Sigmoid colon (tissue), 4 donors: ENCODE measurements around the gene TAOK3.
"Not testable (repeated sequence)": the region's sequence is repeated elsewhere in the genome, so short reads cannot be mapped to it uniquely, and the experiment has no call there.

Experiments used
- EP300 ChIP-seq, 4 donors: sonication (generic); formaldehyde crosslinking; IDR thresholded peaks; one replicate each; pipeline ENCODE4 v1.6.1; 2017; ENCODE audit warnings: antibody characterized with exemption in 4 of 4
- POLR2A ChIP-seq, 2 donors: fragments of 450-650 bp; IDR thresholded peaks; one replicate each; pipeline ENCODE4 v1.6.1; 2016; ENCODE audit warnings: antibody characterized with exemption in 2 of 2, mild to moderate bottlenecking in 2 of 2, moderate library complexity in 2 of 2
- POLR2AphosphoS5 ChIP-seq, 4 donors: sonication (generic); formaldehyde crosslinking; IDR thresholded peaks; one replicate each; pipeline ENCODE4 v1.6.1; 2017; ENCODE audit warnings: antibody characterized with exemption in 4 of 4
- TF ChIP-seq, protein P1 (sequence below), 4 experiments: fragments of 450-650 bp in 3 of 4; fragments of 200-600 bp in 1 of 4; IDR thresholded peaks; one replicate each; pipeline ENCODE4 v1.5.1; 2016 to 2019; ENCODE audit warnings: antibody characterized with exemption in 4 of 4, mild to moderate bottlenecking in 3 of 4, moderate library complexity in 2 of 4

DNA sequence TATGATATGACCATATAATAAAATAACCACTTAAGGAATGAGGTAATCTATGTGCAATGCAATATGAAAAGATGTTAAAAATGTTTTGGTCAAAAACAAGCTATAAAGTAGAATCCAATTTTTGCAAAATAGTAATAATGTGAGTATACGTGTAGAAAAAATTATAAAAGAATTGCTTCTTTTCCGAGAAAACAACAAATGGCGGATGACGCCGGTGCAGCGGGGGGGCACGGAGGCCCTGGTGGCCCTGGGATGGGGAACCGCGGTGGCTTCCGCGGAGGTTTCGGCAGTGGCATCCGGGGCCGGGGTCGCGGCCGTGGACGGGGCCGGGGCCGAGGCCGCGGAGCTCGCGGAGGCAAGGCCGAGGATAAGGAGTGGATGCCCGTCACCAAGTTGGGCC lies 126.8 kb downstream of the TAOK3 start:
- TF ChIP-seq, protein P1, sequence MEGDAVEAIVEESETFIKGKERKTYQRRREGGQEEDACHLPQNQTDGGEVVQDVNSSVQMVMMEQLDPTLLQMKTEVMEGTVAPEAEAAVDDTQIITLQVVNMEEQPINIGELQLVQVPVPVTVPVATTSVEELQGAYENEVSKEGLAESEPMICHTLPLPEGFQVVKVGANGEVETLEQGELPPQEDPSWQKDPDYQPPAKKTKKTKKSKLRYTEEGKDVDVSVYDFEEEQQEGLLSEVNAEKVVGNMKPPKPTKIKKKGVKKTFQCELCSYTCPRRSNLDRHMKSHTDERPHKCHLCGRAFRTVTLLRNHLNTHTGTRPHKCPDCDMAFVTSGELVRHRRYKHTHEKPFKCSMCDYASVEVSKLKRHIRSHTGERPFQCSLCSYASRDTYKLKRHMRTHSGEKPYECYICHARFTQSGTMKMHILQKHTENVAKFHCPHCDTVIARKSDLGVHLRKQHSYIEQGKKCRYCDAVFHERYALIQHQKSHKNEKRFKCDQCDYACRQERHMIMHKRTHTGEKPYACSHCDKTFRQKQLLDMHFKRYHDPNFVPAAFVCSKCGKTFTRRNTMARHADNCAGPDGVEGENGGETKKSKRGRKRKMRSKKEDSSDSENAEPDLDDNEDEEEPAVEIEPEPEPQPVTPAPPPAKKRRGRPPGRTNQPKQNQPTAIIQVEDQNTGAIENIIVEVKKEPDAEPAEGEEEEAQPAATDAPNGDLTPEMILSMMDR (IDR thresholded peaks at IDR 0.05), result not testable (repeated sequence)
- not testable (repeated sequence) for TF ChIP-seq POLR2A, EP300, POLR2AphosphoS5 (IDR thresholded peaks at IDR 0.05)
